NB4 (cell line): Measurements from ENCODE around the gene TRMT2B.
A peak's percentile ranks its signal among the peaks of the same experiment; 100 is the strongest.

Experiments used
- DNase-seq: peaks from one replicate; pipeline ENCODE4 v3.0.0; 2010; ENCODE audit warnings: low read depth
- H3K4me3 ChIP-seq: one replicate; pipeline ENCODE4 v1.5.1; 2011; ENCODE audit warnings: mild to moderate bottlenecking, low read depth, low read length, moderate library complexity
- MYC ChIP-seq: IDR thresholded peaks from 2 replicates; pipeline ENCODE4 v1.6.1; 2011; ENCODE audit warnings: low read depth, low read length
- POLR2A ChIP-seq: IDR thresholded peaks from 2 replicates; pipeline ENCODE4 v1.6.1; 2011; ENCODE audit warnings: mild to moderate bottlenecking; ENCODE audit not compliant: insufficient read length; ENCODE audit errors: extremely low read depth
- TF ChIP-seq, protein P1 (sequence below): IDR thresholded peaks from one replicate; pipeline ENCODE4 v1.5.1; 2012; ENCODE audit warnings: low read depth, low read length
- TF ChIP-seq, protein P2 (sequence below): IDR thresholded peaks from 2 replicates; pipeline ENCODE4 v1.6.1; 2011; ENCODE audit warnings: low read depth, low read length

TRMT2B gene, protein sequence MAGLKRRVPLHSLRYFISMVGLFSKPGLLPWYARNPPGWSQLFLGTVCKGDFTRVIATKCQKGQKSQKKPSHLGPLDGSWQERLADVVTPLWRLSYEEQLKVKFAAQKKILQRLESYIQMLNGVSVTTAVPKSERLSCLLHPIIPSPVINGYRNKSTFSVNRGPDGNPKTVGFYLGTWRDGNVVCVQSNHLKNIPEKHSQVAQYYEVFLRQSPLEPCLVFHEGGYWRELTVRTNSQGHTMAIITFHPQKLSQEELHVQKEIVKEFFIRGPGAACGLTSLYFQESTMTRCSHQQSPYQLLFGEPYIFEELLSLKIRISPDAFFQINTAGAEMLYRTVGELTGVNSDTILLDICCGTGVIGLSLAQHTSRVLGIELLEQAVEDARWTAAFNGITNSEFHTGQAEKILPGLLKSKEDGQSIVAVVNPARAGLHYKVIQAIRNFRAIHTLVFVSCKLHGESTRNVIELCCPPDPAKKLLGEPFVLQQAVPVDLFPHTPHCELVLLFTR

DNA sequence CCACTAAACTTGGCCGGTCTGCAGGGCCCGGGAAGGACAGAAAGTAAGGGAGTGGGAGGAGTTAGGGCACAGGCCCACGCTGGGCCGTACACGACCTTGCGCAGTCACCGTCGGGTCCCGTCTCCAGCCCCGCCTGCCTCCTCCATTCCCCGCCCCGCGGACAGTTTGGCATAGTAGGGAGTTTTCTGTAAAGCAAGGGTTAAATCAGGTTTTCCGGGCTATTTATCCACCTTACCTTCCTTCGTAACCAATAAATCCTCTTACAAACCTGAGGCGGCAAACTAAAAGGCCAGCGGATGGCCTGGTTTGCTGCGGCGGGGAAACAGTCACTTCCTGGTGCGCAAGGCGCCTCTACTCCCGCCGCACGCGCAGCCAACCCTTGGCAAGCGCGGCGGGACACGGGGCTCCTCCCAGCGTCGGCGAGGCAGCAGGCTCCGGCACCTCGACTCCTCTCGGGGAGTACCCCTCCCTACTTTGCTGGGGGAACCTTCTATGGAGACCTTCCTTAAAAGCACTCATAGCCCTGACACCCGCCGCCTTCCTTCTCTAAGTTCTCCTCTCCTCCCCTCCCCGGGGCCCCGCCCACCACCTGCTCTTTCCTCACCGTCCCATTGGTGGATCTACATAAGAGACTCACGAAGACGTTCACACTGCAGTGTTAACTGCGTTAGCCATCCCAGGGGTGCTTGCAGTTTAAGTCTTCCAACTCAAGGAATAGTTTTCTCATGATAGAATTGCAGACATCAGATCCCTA lies at the start of gene TRMT2B:
TRMT2B (minus strand) TSS at position 563 of the 754 bp plus-strand sequence. CDS start 9,822 bp downstream, outside the sequence.
- TF ChIP-seq, protein P1, sequence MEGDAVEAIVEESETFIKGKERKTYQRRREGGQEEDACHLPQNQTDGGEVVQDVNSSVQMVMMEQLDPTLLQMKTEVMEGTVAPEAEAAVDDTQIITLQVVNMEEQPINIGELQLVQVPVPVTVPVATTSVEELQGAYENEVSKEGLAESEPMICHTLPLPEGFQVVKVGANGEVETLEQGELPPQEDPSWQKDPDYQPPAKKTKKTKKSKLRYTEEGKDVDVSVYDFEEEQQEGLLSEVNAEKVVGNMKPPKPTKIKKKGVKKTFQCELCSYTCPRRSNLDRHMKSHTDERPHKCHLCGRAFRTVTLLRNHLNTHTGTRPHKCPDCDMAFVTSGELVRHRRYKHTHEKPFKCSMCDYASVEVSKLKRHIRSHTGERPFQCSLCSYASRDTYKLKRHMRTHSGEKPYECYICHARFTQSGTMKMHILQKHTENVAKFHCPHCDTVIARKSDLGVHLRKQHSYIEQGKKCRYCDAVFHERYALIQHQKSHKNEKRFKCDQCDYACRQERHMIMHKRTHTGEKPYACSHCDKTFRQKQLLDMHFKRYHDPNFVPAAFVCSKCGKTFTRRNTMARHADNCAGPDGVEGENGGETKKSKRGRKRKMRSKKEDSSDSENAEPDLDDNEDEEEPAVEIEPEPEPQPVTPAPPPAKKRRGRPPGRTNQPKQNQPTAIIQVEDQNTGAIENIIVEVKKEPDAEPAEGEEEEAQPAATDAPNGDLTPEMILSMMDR, result no peak
- TF ChIP-seq POLR2A (peak; percentile 56), MYC (peak; percentile 9; the same call in 1 of the 2 replicates)
- TF ChIP-seq, protein P2, sequence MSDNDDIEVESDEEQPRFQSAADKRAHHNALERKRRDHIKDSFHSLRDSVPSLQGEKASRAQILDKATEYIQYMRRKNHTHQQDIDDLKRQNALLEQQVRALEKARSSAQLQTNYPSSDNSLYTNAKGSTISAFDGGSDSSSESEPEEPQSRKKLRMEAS, result peak; percentile 6; the same call in 1 of the 2 replicates
- peak within 1 kb of the TSS; percentile 91 for H3K4me3 ChIP-seq
- peak; percentile 93 for DNase-seq

DNA sequence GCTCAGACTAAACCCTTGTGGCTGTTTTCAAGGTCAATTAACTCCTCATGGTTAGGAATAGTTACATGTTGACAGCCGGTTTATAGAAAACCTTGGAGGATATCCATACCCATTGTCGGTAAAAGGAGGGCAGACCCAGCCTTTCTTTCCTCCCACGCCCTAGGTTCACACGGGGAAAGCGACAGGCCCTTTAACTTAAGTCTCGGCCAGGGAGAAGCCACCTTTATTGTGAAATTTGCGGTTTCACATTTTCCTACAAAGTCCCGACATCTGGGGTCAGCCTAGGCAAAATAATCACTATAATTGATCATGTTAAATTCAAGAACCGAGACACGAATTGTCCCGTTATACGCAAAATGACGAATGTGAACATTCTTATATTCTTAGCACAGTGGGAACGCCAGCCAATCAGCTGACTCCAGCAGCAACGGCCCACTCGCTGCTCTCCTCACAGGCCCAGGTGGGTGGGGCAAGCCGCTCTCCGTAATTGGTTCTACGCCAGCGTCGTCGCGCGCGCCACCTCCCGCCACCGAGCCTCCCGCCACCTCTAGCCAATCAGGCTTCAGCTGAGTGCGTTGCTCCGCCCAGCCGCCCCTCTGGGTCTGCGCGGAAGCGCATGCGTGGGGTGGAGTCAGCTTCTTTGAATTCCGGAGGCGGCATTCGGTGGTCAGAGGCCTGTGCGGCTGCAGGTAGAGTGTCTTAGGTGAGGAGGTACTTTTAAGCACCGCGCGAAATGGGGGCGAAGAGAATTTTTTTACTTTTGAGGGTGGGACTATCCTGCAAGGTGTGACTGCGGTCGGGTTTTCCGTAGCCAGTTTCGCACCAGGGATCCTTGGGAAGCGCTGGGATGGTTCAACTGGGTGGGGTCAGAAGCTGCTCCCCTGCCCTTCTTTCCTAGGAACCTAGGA lies 45.9 kb upstream of the TRMT2B start, which contains the start of gene CENPI:
CENPI (plus strand) TSS at position 659 of the 908 bp plus-strand sequence. CDS start 2,867 bp downstream, outside the sequence.
- H3K4me3 ChIP-seq, result peak within 1 kb of the TSS; percentile 96
- TF ChIP-seq, protein P2, result peak; percentile 24; the same call in 1 of the 2 replicates
- TF ChIP-seq MYC (0 out of 2 replicates have a peak, but pooled peaks have one; percentile 16), POLR2A (peak; percentile 54)
- TF ChIP-seq, protein P1, result no peak
- peak; percentile 95 for DNase-seq

DNA sequence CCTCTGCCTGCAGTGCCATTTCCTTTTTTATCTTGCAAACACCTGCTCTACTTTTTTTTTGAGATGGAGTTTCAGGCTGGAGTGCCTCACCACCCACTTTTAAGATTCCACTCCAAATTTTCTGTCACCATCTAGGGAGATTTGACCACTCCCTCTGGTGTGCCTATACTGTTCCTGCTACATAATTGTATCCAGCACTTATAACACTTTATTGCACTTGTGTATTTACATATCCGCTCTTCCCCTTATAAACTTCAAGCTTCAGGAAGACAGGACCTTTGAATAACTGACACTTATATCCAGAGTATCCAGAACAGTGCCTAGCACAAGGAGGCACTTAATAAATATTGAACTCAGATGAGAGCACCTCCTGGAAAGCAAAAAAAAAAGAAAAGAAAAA lies 39.9 kb upstream of the TRMT2B start:
- DNase-seq, result no peak
- H3K4me3 ChIP-seq, result no peak overlapping the region
- TF ChIP-seq POLR2A, result no peak
- no peak for TF ChIP-seq MYC
- TF ChIP-seq, protein P1, result no peak
- TF ChIP-seq, protein P2, result no peak

DNA sequence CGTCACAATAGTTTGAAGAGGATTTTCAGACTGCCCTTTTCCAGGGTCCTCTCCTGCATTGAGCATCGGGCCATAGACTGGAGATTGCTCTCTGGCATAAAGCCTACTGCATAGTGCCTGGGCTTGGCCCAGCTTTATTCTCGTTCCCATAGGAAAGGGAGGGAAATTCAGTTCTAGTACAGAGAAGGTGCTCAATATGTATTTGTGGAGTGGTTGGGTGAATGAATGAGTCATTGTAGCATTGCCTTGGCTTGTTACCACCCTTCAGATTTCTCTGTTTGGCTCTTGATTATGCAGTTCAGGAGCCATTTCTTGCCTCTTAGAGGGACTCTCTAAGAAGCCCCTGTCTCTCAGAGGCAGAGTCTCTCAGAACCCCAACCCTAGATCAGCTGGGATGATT lies 29.3 kb upstream of the TRMT2B start:
- H3K4me3 ChIP-seq, result no peak overlapping the region
- DNase-seq, result no peak
- TF ChIP-seq MYC (no peak), POLR2A (no peak)
- TF ChIP-seq, protein P1, result no peak
- TF ChIP-seq, protein P2, result no peak
